Naive thymus-derived CD4-positive, alpha-beta T cell (primary cell): ENCODE measurements around the gene UFC1. TPM values are rescaled to one million over a fixed set of nuclear protein-coding genes. Genes with fewer than 3 reads are reported as not detected.

ENCODE experiments used
- ATAC-seq: fragments of 150-1000 bp; cut with Tn5 transposase; 2 replicates; pipeline ENCODE4 v1.10.0; 2021; ENCODE audit warnings: mild to moderate bottlenecking, moderate library complexity
- CTCF ChIA-PET: fragments of 350-600 bp; sonication (Branson Sonifier 250); formaldehyde crosslinking; loops from one replicate; lab custom pipeline; 2021; ENCODE audit warnings: antibody characterized with exemption; lab: Charles Lee
- POLR2A ChIA-PET: fragments of 350-600 bp; sonication (Branson Sonifier 250); formaldehyde crosslinking; loops from one replicate; lab custom pipeline; 2021; ENCODE audit warnings: antibody characterized with exemption, inconsistent platforms; lab: Charles Lee
- DNase-seq, 9 donors: peaks; one replicate each; pipeline versions ENCODE4 v3.0.0 to v3.0.0-alpha.2; 2020 to 2022; ENCODE audit warnings: mixed read lengths in 1 of 9
- H3K27ac ChIP-seq: one replicate; pipeline ENCODE4 v1.7.0; 2013; ENCODE audit warnings: mild to moderate bottlenecking, low read depth, low read length, moderate library complexity
- H3K27me3 ChIP-seq, 2 donors: one replicate each; pipeline ENCODE4 v1.7.0; 2013; ENCODE audit warnings: low read length in 2 of 2, mild to moderate bottlenecking in 2 of 2, moderate library complexity in 2 of 2; ENCODE audit not compliant: control insufficient read depth in 2 of 2, insufficient read depth in 2 of 2
- H3K36me3 ChIP-seq, 3 experiments: 1 replicate in 2 of 3; 2 replicates in 1 of 3; pipeline ENCODE4 v1.7.0; 2013; ENCODE audit warnings: low read length in 3 of 3, mild to moderate bottlenecking in 3 of 3, moderate library complexity in 1 of 3; ENCODE audit not compliant: insufficient read depth in 3 of 3, control insufficient read depth in 2 of 3
- H3K4me1 ChIP-seq, 2 donors: one replicate each; pipeline ENCODE4 v1.7.0; 2013; ENCODE audit warnings: low read length in 2 of 2, mild to moderate bottlenecking in 2 of 2, moderate library complexity in 1 of 2; ENCODE audit not compliant: control insufficient read depth in 2 of 2, insufficient read depth in 2 of 2
- H3K4me3 ChIP-seq: 2 replicates; pipeline ENCODE4 v1.7.0; 2013; ENCODE audit warnings: mild to moderate bottlenecking, low read length
- H3K9me3 ChIP-seq, 3 experiments: 1 replicate in 2 of 3; 2 replicates in 1 of 3; pipeline ENCODE4 v1.7.0; 2013; ENCODE audit warnings: low read length in 3 of 3; ENCODE audit not compliant: control insufficient read depth in 2 of 3
- H3K27ac Mint-ChIP-seq, 9 donors: one replicate each; pipeline ENCODE4 v1.8.0; 2020 to 2022; ENCODE audit warnings: mixed read lengths in 9 of 9, mild to moderate bottlenecking in 8 of 9, moderate library complexity in 5 of 9, inconsistent platforms in 2 of 9
- H3K27me3 Mint-ChIP-seq, 5 donors: one replicate each; pipeline ENCODE4 v1.8.0; 2021 to 2022; ENCODE audit warnings: mixed read lengths in 5 of 5, mild to moderate bottlenecking in 1 of 5
- H3K36me3 Mint-ChIP-seq, 5 donors: one replicate each; pipeline ENCODE4 v1.8.0; 2020 to 2022; ENCODE audit warnings: mixed read lengths in 5 of 5, mild to moderate bottlenecking in 3 of 5, inconsistent platforms in 1 of 5
- H3K4me1 Mint-ChIP-seq, 7 donors: one replicate each; pipeline ENCODE4 v1.8.0; 2020 to 2022; ENCODE audit warnings: mixed read lengths in 7 of 7, mild to moderate bottlenecking in 3 of 7, inconsistent platforms in 1 of 7
- H3K4me3 Mint-ChIP-seq, 10 donors: one replicate each; pipeline ENCODE4 v1.8.0; 2020 to 2022; ENCODE audit warnings: mild to moderate bottlenecking in 10 of 10, mixed read lengths in 10 of 10, moderate library complexity in 6 of 10, inconsistent platforms in 2 of 10
- H3K9me3 Mint-ChIP-seq, 11 donors: one replicate each; pipeline ENCODE4 v1.8.0; 2020 to 2022; ENCODE audit warnings: mixed read lengths in 11 of 11, mild to moderate bottlenecking in 4 of 11, inconsistent platforms in 1 of 11, moderate library complexity in 1 of 11
- intact Hi-C, 2 donors: fragments of 100-400 bp; cut with micrococcal nuclease; formaldehyde crosslinking; loops; one replicate each; pipeline ENCODE4 v1.15.1; 2023
- polyA plus RNA-seq, 2 donors: library from polyadenylated mRNA; unstranded; fragments of 300-500 nt; fragmentation: Illumina TruSeq; gene quantifications; one replicate each; pipeline ENCODE4 v1.2.3, GENCODE V29; 2021
- total RNA-seq, 6 experiments: library from RNA in 5 of 6; stranded (reverse) in 5 of 6; gene quantifications; 1 replicate in 5 of 6; 2 replicates in 1 of 6; pipeline ENCODE4 v1.2.3 and lab custom pipeline; 2021 to 2026

Gene UFC1
- total RNA-seq: 100 to 1,000 TPM in 2 of 5 experiments, 10 to 100 TPM in 3; 83.7 to 116 (median 98.9) TPM
- polyA plus RNA-seq: 100 to 1,000 TPM; 129 to 132 TPM
- total RNA-seq (lab: John Stamatoyannopoulos, UW): 109 reads per million, percentile 86 among the genes with 10 or more reads in this experiment

DNA sequence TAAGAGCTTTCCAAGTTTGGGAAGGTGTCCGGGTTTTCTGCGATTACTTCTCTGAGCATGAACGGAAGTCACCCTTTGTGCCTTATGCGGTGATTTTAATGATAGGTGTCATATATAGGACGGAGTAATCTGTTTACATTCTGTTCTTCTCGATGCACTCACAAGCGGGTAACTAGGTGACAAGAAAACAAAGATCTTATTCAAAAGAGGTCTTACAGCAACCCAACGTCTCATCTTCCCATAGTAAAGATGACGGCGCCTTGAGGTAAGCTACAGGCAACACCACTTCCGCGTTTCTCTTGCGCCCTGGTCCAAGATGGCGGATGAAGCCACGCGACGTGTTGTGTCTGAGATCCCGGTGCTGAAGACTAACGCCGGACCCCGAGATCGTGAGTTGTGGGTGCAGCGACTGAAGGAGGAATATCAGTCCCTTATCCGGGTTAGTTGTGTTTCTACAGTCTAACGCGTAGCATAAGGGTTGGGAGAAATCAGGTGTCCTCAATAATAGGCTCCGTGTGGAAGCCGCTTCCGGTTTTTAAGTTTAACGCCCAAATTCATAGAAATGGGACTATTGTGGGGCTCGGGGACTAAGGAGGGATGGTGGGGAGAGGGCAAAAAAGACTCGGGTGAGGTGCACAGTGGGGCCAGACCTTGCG lies at the start of gene UFC1:
TSS of gene UFC1 (plus strand) at position 297 of the 656 bp plus-strand sequence. CDS start at position 317, 20 bp downstream.
- H3K36me3 Mint-ChIP-seq: peaks cover 6 to 12% (median 9%) of the 10 kb centered on the region in 5 donors
- peak within 1 kb of the TSS; percentile 100 for H3K27ac Mint-ChIP-seq
- Histone ChIP-seq H3K4me3 (peak within 1 kb of the TSS; percentile 86), H3K4me1 (peaks cover 13 to 20% of the 10 kb centered on the region in 2 donors), H3K9me3 (no peaks in the 10 kb centered on the region), H3K27me3 (no peaks in the 10 kb centered on the region), H3K36me3 (peaks cover 0 to 18% (median 0%) of the 10 kb centered on the region in 3 experiments), H3K27ac (peak within 1 kb of the TSS; percentile 88)
- H3K9me3 Mint-ChIP-seq: no peaks in the 10 kb centered on the region
- ChIA-PET POLR2A (interaction anchor here (0.6 to 6.2 kb wide), 25 partner anchors 8 to 156 kb away, joined by 3 to 63 read pairs (median 8); partner anchors contain the start of genes APOA2, ARHGAP30, B4GALT3 and DEDD), CTCF (interaction anchor here (0.9 to 3.7 kb wide), 2 partner anchors 12 to 73 kb away, joined by 3 to 18 read pairs; partner anchors contain the start of gene PPOX)
- H3K4me3 Mint-ChIP-seq: peak within 1 kb of the TSS; percentile 93 to 100 (median 100)
- peaks cover 7 to 39% (median 34%) of the 10 kb centered on the region in 7 donors for H3K4me1 Mint-ChIP-seq
- DNase-seq (peak; percentile 72 to 92 (median 87)), ATAC-seq (peak; percentile 94)
- intact Hi-C loops: loop anchor here (1.0 to 2.0 kb wide), 11 partner anchors 12 to 109 kb away; partner anchors contain the start of genes DEDD (in 2 of the 2), NDUFS2 (in 2 of the 2), NIT1 (in 2 of the 2) and PFDN2 (in 2 of the 2)
- no peaks in the 10 kb centered on the region for H3K27me3 Mint-ChIP-seq

DNA sequence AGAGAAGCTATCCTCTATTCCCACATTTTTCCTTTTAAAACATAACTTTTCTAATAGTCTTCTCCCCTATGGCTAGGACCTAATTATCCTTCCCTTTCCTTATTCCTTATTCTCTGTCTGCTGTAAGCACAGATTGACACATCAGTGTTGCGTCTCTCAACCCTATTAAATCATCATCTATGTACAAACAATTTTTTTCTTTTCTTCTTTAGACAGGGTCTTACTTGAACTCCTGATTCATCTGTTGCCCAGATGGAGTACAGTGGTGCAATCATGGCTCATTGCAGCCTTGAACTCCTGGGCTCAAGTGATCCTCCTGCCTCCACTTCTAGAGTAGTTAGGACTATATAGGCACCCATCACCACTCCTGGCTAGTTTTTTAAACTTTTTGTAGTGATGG lies 47.3 kb upstream of the UFC1 start:
- peaks cover 21 to 34% (median 25%) of the 10 kb centered on the region in 7 donors for H3K4me1 Mint-ChIP-seq
- intact Hi-C loops: no loop called here
- no peaks in the 10 kb centered on the region for H3K4me1 ChIP-seq
- no peak overlapping the region for H3K4me3 Mint-ChIP-seq
- H3K36me3 Mint-ChIP-seq: peaks cover 0 to 24% (median 5%) of the 10 kb centered on the region in 5 donors
- H3K27me3 ChIP-seq: no peaks in the 10 kb centered on the region
- H3K27me3 Mint-ChIP-seq: no peaks in the 10 kb centered on the region
- H3K36me3 ChIP-seq: peaks cover 0 to 14% (median 4%) of the 10 kb centered on the region in 3 experiments
- H3K27ac ChIP-seq: no peak overlapping the region
- no peak for DNase-seq
- H3K27ac Mint-ChIP-seq: peak overlapping the region in 3 of 9 donors; percentile 8 to 43 (median 23)
- ChIA-PET POLR2A (interaction anchor here (0.6 to 1.0 kb wide), 2 partner anchors 61 to 236 kb away, joined by 3 to 5 read pairs; partner anchors contain the start of gene USF1), CTCF (interaction anchor here (0.7 to 1.1 kb wide), 2 partner anchors 9 to 150 kb away, joined by 3 read pairs; no protein-coding TSS in a partner anchor)
- H3K9me3 Mint-ChIP-seq: peaks cover 0 to 2% (median 0%) of the 10 kb centered on the region in 11 donors
- ATAC-seq: no peak
- H3K4me3 ChIP-seq: no peak overlapping the region
- no peaks in the 10 kb centered on the region for H3K9me3 ChIP-seq

DNA sequence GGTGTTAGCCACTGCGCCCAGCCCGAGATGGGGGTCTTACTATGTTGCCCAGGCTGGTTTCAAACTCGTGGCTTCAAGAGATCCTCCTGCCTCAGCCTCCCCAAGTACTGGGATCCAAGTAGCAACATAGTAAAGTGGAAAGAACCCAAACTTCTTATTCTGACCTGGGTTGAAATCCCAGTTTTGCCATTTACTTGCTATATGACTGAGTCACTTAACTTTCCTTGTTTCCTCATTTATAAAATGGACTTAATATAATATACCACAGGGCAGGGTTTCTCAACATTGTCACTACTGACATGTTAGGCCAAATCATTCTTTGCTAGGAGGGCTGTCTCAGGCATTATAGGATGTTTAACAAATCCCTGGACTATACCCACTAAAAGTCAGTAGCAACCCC lies 42.7 kb upstream of the UFC1 start:
- DNase-seq (no peak), ATAC-seq (no peak)
- ChIA-PET CTCF (interaction anchor here (1.4 kb wide), 1 partner anchor 14 kb away, joined by 4 read pairs; no protein-coding TSS in a partner anchor), POLR2A (interaction anchor here (0.9 to 1.4 kb wide), 3 partner anchors 20 to 42 kb away, joined by 3 to 4 read pairs (median 3); partner anchors contain the start of genes ARHGAP30 and DEDD)
- H3K27me3 ChIP-seq: no peaks in the 10 kb centered on the region
- H3K4me1 ChIP-seq: peaks cover 4 to 8% of the 10 kb centered on the region in 2 donors
- H3K4me1 Mint-ChIP-seq: peaks cover 40 to 66% (median 55%) of the 10 kb centered on the region in 7 donors
- H3K9me3 ChIP-seq: no peaks in the 10 kb centered on the region
- intact Hi-C loops: no loop called here
- peaks cover 0 to 2% (median 0%) of the 10 kb centered on the region in 11 donors for H3K9me3 Mint-ChIP-seq
- no peak overlapping the region for H3K4me3 Mint-ChIP-seq
- peak overlapping the region in 4 of 9 donors; percentile 4 to 32 (median 18) for H3K27ac Mint-ChIP-seq
- H3K27me3 Mint-ChIP-seq: no peaks in the 10 kb centered on the region
- H3K27ac ChIP-seq: no peak overlapping the region
- H3K36me3 ChIP-seq: peaks cover 0 to 6% (median 0%) of the 10 kb centered on the region in 3 experiments
- H3K36me3 Mint-ChIP-seq: peaks cover 0 to 24% (median 5%) of the 10 kb centered on the region in 5 donors
- H3K4me3 ChIP-seq: no peak overlapping the region

DNA sequence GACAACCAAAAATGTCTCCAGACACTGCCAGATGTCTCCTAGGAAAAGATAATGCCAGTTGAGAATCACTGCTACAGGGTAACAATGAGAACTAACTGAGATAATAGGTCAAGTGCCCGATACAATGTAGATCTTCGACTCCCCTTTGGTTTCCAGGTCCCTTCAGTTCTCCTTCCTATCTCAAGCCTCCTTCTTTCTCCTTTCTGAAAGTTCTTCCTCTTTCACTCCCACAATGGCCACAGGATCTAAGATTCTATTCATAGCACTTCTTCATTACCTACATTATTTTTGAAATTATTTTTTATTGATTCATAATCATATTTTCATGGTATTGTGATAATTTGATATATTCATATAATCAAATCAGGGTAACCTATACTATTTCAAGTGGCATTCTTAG lies 42.3 kb upstream of the UFC1 start:
- Histone ChIP-seq H3K9me3 (no peaks in the 10 kb centered on the region), H3K27me3 (no peaks in the 10 kb centered on the region), H3K36me3 (peaks cover 0 to 6% (median 0%) of the 10 kb centered on the region in 3 experiments), H3K4me3 (no peak overlapping the region), H3K27ac (no peak overlapping the region), H3K4me1 (peaks cover 8 to 12% of the 10 kb centered on the region in 2 donors)
- POLR2A ChIA-PET: interaction anchor here (0.7 to 1.4 kb wide), 7 partner anchors 17 to 80 kb away, joined by 3 to 5 read pairs (median 4); partner anchors contain the start of genes ARHGAP30, DEDD and USF1
- intact Hi-C loops: no loop called here
- Mint-ChIP-seq H3K27me3 (no peaks in the 10 kb centered on the region), H3K27ac (peak overlapping the region in 4 of 9 donors; percentile 4 to 59 (median 22)), H3K4me1 (peaks cover 40 to 66% (median 55%) of the 10 kb centered on the region in 7 donors), H3K9me3 (no peaks in the 10 kb centered on the region), H3K36me3 (peaks cover 0 to 20% (median 5%) of the 10 kb centered on the region in 5 donors), H3K4me3 (peak overlapping the region in 1 of 10 donors; percentile 18)
- CTCF ChIA-PET: interaction anchor here (0.6 to 1.4 kb wide), 2 partner anchors 8 to 14 kb away, joined by 4 read pairs; no protein-coding TSS in a partner anchor
- DNase-seq: no peak
- no peak for ATAC-seq

DNA sequence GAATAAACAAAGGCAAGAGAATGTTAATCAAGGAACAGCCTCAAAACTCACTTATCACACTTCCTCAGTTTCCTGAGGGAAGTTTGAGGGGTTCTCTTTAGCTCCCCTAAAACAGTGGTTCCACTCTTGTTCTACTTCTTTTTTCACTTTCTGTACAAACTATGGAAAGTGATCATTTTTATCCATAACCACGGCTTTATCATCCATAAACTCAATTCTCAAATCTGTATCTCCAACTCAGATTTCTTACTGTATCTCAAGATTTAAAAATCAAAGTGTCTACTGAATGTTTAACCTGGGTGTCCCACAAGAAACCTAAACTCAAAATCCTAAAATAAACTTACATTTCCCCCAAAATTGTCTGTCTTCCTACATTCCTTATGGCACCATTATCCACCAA lies 39.9 kb upstream of the UFC1 start:
- no peaks in the 10 kb centered on the region for H3K9me3 Mint-ChIP-seq
- ChIA-PET CTCF (no interaction called here), POLR2A (interaction anchor here (1.2 kb wide), 1 partner anchor 17 kb away, joined by 3 read pairs; no protein-coding TSS in a partner anchor)
- no peak overlapping the region for H3K27ac ChIP-seq
- H3K4me3 ChIP-seq: no peak overlapping the region
- peak overlapping the region in 3 of 9 donors; percentile 23 to 40 (median 35) for H3K27ac Mint-ChIP-seq
- H3K36me3 ChIP-seq: peaks cover 0 to 14% (median 0%) of the 10 kb centered on the region in 3 experiments
- peaks cover 0 to 15% (median 1%) of the 10 kb centered on the region in 5 donors for H3K36me3 Mint-ChIP-seq
- H3K4me1 ChIP-seq: peaks cover 24 to 28% of the 10 kb centered on the region in 2 donors
- DNase-seq (no peak), ATAC-seq (no peak)
- no peaks in the 10 kb centered on the region for H3K27me3 ChIP-seq
- no peaks in the 10 kb centered on the region for H3K9me3 ChIP-seq
- H3K4me3 Mint-ChIP-seq: peak overlapping the region in 3 of 10 donors; percentile 2 to 13 (median 11)
- no peaks in the 10 kb centered on the region for H3K27me3 Mint-ChIP-seq
- peaks cover 45 to 84% (median 68%) of the 10 kb centered on the region in 7 donors for H3K4me1 Mint-ChIP-seq
- intact Hi-C loops: no loop called here

DNA sequence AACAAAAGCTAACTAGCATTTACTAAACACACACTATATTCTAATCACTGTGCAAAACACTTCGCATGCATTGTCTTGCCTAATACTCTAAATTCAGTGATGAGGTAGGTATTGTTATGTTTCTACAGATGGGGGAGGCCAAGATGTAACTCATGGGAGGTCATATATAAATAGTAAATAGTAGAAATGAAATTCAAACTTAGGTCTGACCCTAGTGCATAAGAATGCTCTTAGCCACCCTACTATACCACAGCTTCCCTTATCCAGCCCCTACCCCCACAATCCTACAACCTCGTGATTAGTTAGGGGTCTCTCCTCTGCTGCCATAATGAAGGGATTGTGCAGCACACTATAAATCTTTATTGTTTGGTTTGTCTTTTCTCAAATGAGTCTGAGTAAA lies 39.2 kb upstream of the UFC1 start:
- no peak for ATAC-seq
- ChIA-PET POLR2A (no interaction called here), CTCF (no interaction called here)

More for the DNA sequence above, 39.2 kb upstream of the UFC1 start:
- H3K27me3 ChIP-seq: no peaks in the 10 kb centered on the region
- H3K9me3 ChIP-seq: no peaks in the 10 kb centered on the region
- Mint-ChIP-seq H3K4me1 (peaks cover 47 to 84% (median 69%) of the 10 kb centered on the region in 7 donors), H3K27ac (peak overlapping the region in 2 of 9 donors; percentile 35 to 40), H3K27me3 (no peaks in the 10 kb centered on the region), H3K36me3 (peaks cover 0 to 12% (median 0%) of the 10 kb centered on the region in 5 donors), H3K9me3 (no peaks in the 10 kb centered on the region), H3K4me3 (peak overlapping the region in 6 of 10 donors; percentile 2 to 38 (median 12))
- H3K27ac ChIP-seq: no peak overlapping the region
- H3K36me3 ChIP-seq: peaks cover 0 to 14% (median 0%) of the 10 kb centered on the region in 3 experiments
- H3K4me3 ChIP-seq: no peak overlapping the region
- peaks cover 30 to 35% of the 10 kb centered on the region in 2 donors for H3K4me1 ChIP-seq
- DNase-seq: no peak
- intact Hi-C loops: no loop called here
